ENCODE data around the gene CAV1. TPM values are rescaled to one million over a fixed set of nuclear protein-coding genes. Genes with fewer than 3 reads are reported as not detected.

The CAV1 gene
- total RNA-seq, 1 donor from 2014 or later: 66.7 TPM

GRCh38 chr7:116574025-116574822 is 49.4 kb downstream of the CAV1 start:
- TF ChIP-seq CTCF (conservative IDR thresholded peaks at IDR 0.05; ENCODE audit: low read depth, low read length): no peak
- DNase-seq (ENCODE audit: low read depth): no peak
- no peak overlapping the region for H3K4me3 ChIP-seq (ENCODE audit: low read depth, low read length)

- no peak for TF ChIP-seq CTCF (conservative IDR thresholded peaks at IDR 0.05; ENCODE audit: low read depth, low read length)
- H3K4me3 ChIP-seq (ENCODE audit: low read depth, low read length): no peak overlapping the region
- no peak for DNase-seq (ENCODE audit: low read depth)
Measured at GRCh38 chr7:116575853-116576252, 51.0 kb downstream of the CAV1 start.

GRCh38 chr7:116576350-116577319 is 51.8 kb downstream of the CAV1 start:
- no peak for TF ChIP-seq CTCF (conservative IDR thresholded peaks at IDR 0.05; ENCODE audit: low read depth, low read length)
- DNase-seq (ENCODE audit: low read depth): no peak
- no peak overlapping the region for H3K4me3 ChIP-seq (ENCODE audit: low read depth, low read length)

- no peak for TF ChIP-seq CTCF (conservative IDR thresholded peaks at IDR 0.05; ENCODE audit: low read depth, low read length)
- no peak for DNase-seq (ENCODE audit: low read depth)
- no peak overlapping the region for H3K4me3 ChIP-seq (ENCODE audit: low read depth, low read length)
Measured at GRCh38 chr7:116577320-116577871, 52.6 kb downstream of the CAV1 start.

GRCh38 chr7:116578526-116578925 is 53.7 kb downstream of the CAV1 start:
- H3K4me3 ChIP-seq (ENCODE audit: low read depth, low read length): no peak overlapping the region
- DNase-seq (ENCODE audit: low read depth): no peak
- TF ChIP-seq CTCF (conservative IDR thresholded peaks at IDR 0.05; ENCODE audit: low read depth, low read length): no peak

- no peak overlapping the region for H3K4me3 ChIP-seq (ENCODE audit: low read depth, low read length)
- DNase-seq (ENCODE audit: low read depth): no peak
- no peak for TF ChIP-seq CTCF (conservative IDR thresholded peaks at IDR 0.05; ENCODE audit: low read depth, low read length)
Measured at GRCh38 chr7:116579322-116579721, 54.5 kb downstream of the CAV1 start.

Measured in epithelial cell of proximal tubule (primary cell).